SU-DHL-6 (cell line): Measurements from ENCODE around the gene FOXN3.

Source experiments
- H2AFZ ChIP-seq: fragments of 200-600 bp; sonication (generic); 2 replicates; pipeline ENCODE4 v1.6.1; 2014; ENCODE audit warnings: low read depth, mild to moderate bottlenecking, moderate library complexity, mixed read lengths, antibody characterized with exemption, low read length; ENCODE audit not compliant: severe bottlenecking
- H3F3A ChIP-seq: fragments of 200-600 bp; shearing (Covaris generic); 2 replicates; pipeline ENCODE4 v1.6.0; 2016; ENCODE audit warnings: antibody characterized with exemption, mild to moderate bottlenecking; ENCODE audit not compliant: insufficient read depth
- H3K27ac ChIP-seq: fragments of 200-600 bp; sonication (generic); 2 replicates; pipeline ENCODE4 v1.5.1; 2016; ENCODE audit warnings: low read depth, mild to moderate bottlenecking, low read length, moderate library complexity, mixed read lengths
- H3K27me3 ChIP-seq: fragments of 200-600 bp; sonication (generic), shearing (Covaris generic); 2 replicates; pipeline ENCODE4 v1.6.0; 2014; ENCODE audit warnings: mild to moderate bottlenecking, low read length
- H3K36me3 ChIP-seq: fragments of 200-600 bp; sonication (generic); 2 replicates; pipeline ENCODE4 v1.6.1; 2014; ENCODE audit warnings: mild to moderate bottlenecking, low read length, mixed read lengths
- H3K4me2 ChIP-seq: fragments of 300-600, 200-600 bp; shearing (Covaris generic), sonication (generic); 2 replicates; pipeline ENCODE4 v1.6.0; 2014; ENCODE audit warnings: low read length, low read depth, mild to moderate bottlenecking; ENCODE audit not compliant: poor library complexity, severe bottlenecking
- H3K4me3 ChIP-seq: fragments of 200-600 bp; sonication (generic); 2 replicates; pipeline ENCODE4 v1.5.1; 2014; ENCODE audit warnings: antibody characterized with exemption, low read length, mild to moderate bottlenecking, mixed read lengths; ENCODE audit not compliant: insufficient read depth, poor library complexity, severe bottlenecking
- H3K79me2 ChIP-seq: fragments of 200-600 bp; sonication (generic); 2 replicates; pipeline ENCODE4 v1.6.1; 2014; ENCODE audit warnings: mild to moderate bottlenecking, low read length, moderate library complexity; ENCODE audit not compliant: insufficient read depth
- H3K9ac ChIP-seq: fragments of 200-600 bp; sonication (generic); 2 replicates; pipeline ENCODE4 v1.7.0; 2014; ENCODE audit warnings: mild to moderate bottlenecking, low read length
- H3K9me2 ChIP-seq: fragments of 200-600 bp; sonication (generic); replicated peaks from 2 replicates; pipeline ENCODE4 v1.6.1; 2014; ENCODE audit warnings: low read length; ENCODE audit not compliant: insufficient read depth
- H3K9me3 ChIP-seq: fragments of 200-600 bp; sonication (generic); 2 replicates; pipeline ENCODE4 v1.6.1; 2014; ENCODE audit warnings: low read length, mixed read lengths; ENCODE audit not compliant: insufficient read depth
- H4K20me1 ChIP-seq: fragments of 200-600 bp; sonication (generic); 2 replicates; pipeline ENCODE4 v1.6.1; 2014; ENCODE audit warnings: low read depth, mild to moderate bottlenecking, antibody characterized with exemption, low read length, moderate library complexity, mixed read lengths
- CTCF ChIP-seq: fragments of 200-600 bp; sonication (generic); IDR thresholded peaks from one replicate; pipeline ENCODE4 v1.5.1; 2017; ENCODE audit warnings: antibody characterized with exemption, mild to moderate bottlenecking, low read length, moderate library complexity; ENCODE audit not compliant: insufficient read depth, poor library complexity, severe bottlenecking
- EZH2phosphoT487 ChIP-seq: fragments of 200-600 bp; sonication (generic), shearing (Covaris generic); conservative IDR thresholded peaks from 2 replicates; pipeline ENCODE4 v1.6.1; 2018; ENCODE audit warnings: mild to moderate bottlenecking, antibody characterized with exemption, low read length, moderate library complexity, mixed read lengths

The FOXN3 gene

GRCh38 chr14:89123851-89124250, 293.2 kb downstream of the FOXN3 start:
- H3K79me2 ChIP-seq = no peaks in the 10 kb centered on the region
- H3K4me3 ChIP-seq = no peak overlapping the region
- no peaks in the 10 kb centered on the region for H3K9me2 ChIP-seq
- no peak overlapping the region for H3K9ac ChIP-seq
- no peaks in the 10 kb centered on the region for H4K20me1 ChIP-seq
- H3F3A ChIP-seq = no peaks in the 10 kb centered on the region
- no peak overlapping the region for H2AFZ ChIP-seq
- no peaks in the 10 kb centered on the region for H3K27me3 ChIP-seq
- no peak overlapping the region for H3K27ac ChIP-seq
- TF ChIP-seq EZH2phosphoT487 = no peak
- TF ChIP-seq CTCF = no peak
- H3K4me2 ChIP-seq = no peak overlapping the region
- H3K9me3 ChIP-seq = no peaks in the 10 kb centered on the region
- no peaks in the 10 kb centered on the region for H3K36me3 ChIP-seq

- no peaks in the 10 kb centered on the region for H3K9me3 ChIP-seq
- no peaks in the 10 kb centered on the region for H3K79me2 ChIP-seq
- no peaks in the 10 kb centered on the region for H4K20me1 ChIP-seq
- H3K9me2 ChIP-seq = no peaks in the 10 kb centered on the region
- H3K4me2 ChIP-seq = no peak overlapping the region
- no peak overlapping the region for H3K27ac ChIP-seq
- H2AFZ ChIP-seq = no peak overlapping the region
- no peaks in the 10 kb centered on the region for H3K27me3 ChIP-seq
- H3K36me3 ChIP-seq = no peaks in the 10 kb centered on the region
- H3K9ac ChIP-seq = no peak overlapping the region
- no peaks in the 10 kb centered on the region for H3F3A ChIP-seq
- TF ChIP-seq EZH2phosphoT487 = no peak
- TF ChIP-seq CTCF = no peak
- no peak overlapping the region for H3K4me3 ChIP-seq
Measured at GRCh38 chr14:89123215-89123614, 293.8 kb downstream of the FOXN3 start.

GRCh38 chr14:89121968-89122620, 294.9 kb downstream of the FOXN3 start:
- TF ChIP-seq CTCF (no peak), EZH2phosphoT487 (no peak)
- Histone ChIP-seq H3K4me3 (no peak overlapping the region), H3K9me2 (no peaks in the 10 kb centered on the region), H3F3A (no peaks in the 10 kb centered on the region), H3K4me2 (no peak overlapping the region), H3K9ac (no peak overlapping the region), H3K27me3 (no peaks in the 10 kb centered on the region), H3K27ac (no peak overlapping the region), H3K36me3 (no peaks in the 10 kb centered on the region), H3K79me2 (no peaks in the 10 kb centered on the region), H2AFZ (no peak overlapping the region), H4K20me1 (no peaks in the 10 kb centered on the region), H3K9me3 (no peaks in the 10 kb centered on the region)
